Mucosa of stomach (tissue), 1 donor: Measurements from ENCODE around the gene GPR180.

Source experiments
- H3K27me3 ChIP-seq: one replicate; pipeline ENCODE4 v1.7.0; 2013; ENCODE audit warnings: mild to moderate bottlenecking, low read length; ENCODE audit not compliant: control insufficient read depth, insufficient read depth
- H3K36me3 ChIP-seq: one replicate; pipeline ENCODE4 v1.7.0; 2013; ENCODE audit warnings: low read length; ENCODE audit not compliant: control insufficient read depth, insufficient read depth
- H3K4me1 ChIP-seq: one replicate; pipeline ENCODE4 v1.7.0; 2013; ENCODE audit warnings: mild to moderate bottlenecking, low read length; ENCODE audit not compliant: control insufficient read depth, insufficient read depth
- H3K4me3 ChIP-seq: one replicate; pipeline ENCODE4 v1.7.0; 2013; ENCODE audit warnings: low read length
- H3K9ac ChIP-seq: one replicate; pipeline ENCODE4 v1.7.0; 2013; ENCODE audit warnings: mild to moderate bottlenecking, low read length, moderate library complexity
- H3K9me3 ChIP-seq: one replicate; pipeline ENCODE4 v1.7.0; 2013; ENCODE audit warnings: mild to moderate bottlenecking, low read length, moderate library complexity; ENCODE audit not compliant: control insufficient read depth
- donor health status: Pancreatic carcinoma.

GPR180 gene

DNA sequence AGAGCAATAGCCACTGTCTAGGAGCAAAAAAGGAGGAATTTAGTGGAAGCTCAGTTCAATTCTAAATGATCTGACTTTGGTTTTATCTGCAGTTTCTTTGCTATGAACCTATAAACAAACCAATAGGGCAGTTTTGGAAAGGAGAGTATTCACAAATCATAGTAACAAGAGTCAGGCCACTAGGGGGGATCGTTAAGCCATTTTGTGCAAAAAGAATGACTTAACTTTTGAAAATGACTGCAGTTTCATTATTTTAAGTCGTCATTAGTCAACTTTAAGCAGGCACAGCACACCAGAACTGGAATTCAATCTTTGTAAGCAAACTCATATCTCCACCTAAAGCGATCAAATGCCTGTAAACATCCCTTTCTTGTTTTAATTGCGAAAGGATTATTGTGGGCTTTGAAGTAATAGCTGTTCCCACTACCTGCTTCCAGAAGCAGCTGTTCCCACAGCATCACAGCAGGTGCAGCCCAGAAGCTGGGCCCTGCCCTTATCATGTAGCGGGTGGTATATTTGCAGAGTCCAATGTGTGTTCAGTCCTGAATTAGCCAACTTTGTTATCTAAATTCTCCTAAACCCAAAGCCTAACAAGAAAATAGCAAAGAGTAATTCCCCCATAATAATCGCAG, 59.2 kb downstream of the GPR180 start:
- Histone ChIP-seq H3K4me3 (no peak overlapping the region), H3K27me3 (peaks cover 5% of the 10 kb centered on the region), H3K9ac (no peak overlapping the region), H3K36me3 (no peaks in the 10 kb centered on the region), H3K9me3 (no peaks in the 10 kb centered on the region), H3K4me1 (no peaks in the 10 kb centered on the region)

DNA sequence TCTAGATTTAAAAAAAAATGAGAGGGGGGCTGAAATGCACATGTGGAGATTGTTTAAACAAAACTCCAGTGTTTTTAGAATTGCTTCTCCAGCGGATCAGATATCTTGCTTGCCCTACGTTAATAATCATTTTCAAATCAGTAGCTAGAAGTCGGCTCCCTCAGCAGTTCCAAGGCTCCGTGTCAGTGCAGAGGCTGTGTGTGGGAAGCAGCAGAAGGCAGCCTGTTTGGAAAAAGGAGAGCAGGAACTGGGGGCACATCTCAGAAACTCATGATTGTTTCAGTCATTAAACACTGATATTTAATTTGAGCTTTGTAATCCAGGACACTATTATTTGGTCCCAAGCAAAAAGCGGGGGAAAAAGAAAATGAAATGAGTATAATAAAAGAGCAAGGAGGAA, 59.7 kb downstream of the GPR180 start:
- no peaks in the 10 kb centered on the region for H3K9me3 ChIP-seq
- H3K9ac ChIP-seq: no peak overlapping the region
- H3K27me3 ChIP-seq: peaks cover 5% of the 10 kb centered on the region
- no peak overlapping the region for H3K4me3 ChIP-seq
- no peaks in the 10 kb centered on the region for H3K36me3 ChIP-seq
- no peaks in the 10 kb centered on the region for H3K4me1 ChIP-seq

DNA sequence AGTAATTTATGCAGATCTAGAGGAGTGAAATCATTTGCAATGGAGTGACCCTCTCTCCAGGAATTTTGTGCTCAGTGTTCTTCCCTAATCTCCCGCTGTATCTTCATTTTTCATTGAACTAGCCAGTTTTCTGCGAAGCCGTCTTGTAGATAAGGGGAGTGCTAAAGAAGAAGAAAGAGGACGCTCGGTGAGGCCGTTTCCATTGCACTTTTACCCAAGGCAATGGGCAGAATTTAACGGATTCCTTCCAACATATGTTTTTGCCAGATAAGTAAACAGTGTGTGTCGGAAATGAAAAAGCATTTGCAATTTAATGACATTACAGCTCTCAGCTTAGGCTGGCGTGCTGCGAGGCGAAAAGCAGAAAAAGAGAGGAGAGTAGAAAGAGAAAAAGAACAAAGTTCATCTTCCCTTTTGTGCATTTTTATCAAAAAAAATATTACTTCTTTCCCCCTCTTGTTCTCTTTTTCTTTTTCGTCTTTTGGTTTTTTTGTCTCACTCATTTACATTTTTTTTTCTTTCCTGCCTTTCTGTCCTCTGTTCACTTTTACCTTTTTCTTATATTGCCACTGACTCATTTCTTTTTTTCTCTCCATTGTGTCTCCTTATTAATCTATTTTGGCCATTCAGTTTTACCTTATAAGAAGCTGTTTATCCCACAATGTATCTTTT, 60.8 kb downstream of the GPR180 start:
- no peaks in the 10 kb centered on the region for H3K9me3 ChIP-seq
- no peak overlapping the region for H3K4me3 ChIP-seq
- H3K27me3 ChIP-seq: peaks cover 5% of the 10 kb centered on the region
- no peak overlapping the region for H3K9ac ChIP-seq
- H3K4me1 ChIP-seq: no peaks in the 10 kb centered on the region
- no peaks in the 10 kb centered on the region for H3K36me3 ChIP-seq

DNA sequence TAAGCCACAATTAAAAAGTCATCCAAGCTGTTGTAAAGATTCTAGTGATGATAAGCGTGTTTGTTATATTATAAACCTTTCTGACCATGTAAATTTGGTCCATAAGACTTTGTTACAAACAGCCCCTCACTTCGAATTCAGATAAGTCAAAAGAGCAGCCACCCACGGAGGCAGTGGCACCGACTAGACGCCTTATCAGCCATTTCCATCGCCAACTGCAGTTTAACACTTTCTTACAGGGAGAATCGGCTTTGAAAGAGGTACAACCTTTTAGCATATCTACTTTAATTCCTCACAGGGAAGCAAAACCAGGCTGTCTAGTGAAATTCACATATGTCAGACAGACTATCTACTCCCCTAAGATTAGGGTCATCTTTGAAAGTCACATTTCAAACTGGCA, 63.2 kb downstream of the GPR180 start:
- no peak overlapping the region for H3K9ac ChIP-seq
- no peak overlapping the region for H3K4me3 ChIP-seq
- H3K9me3 ChIP-seq: no peaks in the 10 kb centered on the region
- H3K27me3 ChIP-seq: peaks cover 5% of the 10 kb centered on the region
- H3K4me1 ChIP-seq: no peaks in the 10 kb centered on the region
- H3K36me3 ChIP-seq: no peaks in the 10 kb centered on the region

DNA sequence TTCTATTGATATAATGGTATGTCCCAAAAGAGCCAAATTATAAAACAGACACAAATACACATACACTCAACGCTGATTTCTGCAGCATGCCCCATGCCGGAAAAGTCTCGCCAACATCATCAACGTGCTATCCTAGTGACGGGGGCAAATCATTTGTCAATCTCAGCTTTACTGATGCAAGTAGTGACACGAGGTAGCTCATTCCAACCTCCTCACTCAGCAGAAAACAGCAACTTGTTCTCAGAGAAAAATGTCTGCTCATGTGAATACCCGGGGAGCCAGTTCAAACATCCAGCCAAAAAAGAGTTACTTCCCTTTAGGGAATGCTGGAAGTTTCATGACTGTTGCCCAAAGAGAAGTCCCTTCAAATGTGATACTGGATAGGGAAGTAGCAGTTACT, 64.4 kb downstream of the GPR180 start:
- H3K4me1 ChIP-seq: no peaks in the 10 kb centered on the region
- H3K36me3 ChIP-seq: no peaks in the 10 kb centered on the region
- peaks cover 5% of the 10 kb centered on the region for H3K27me3 ChIP-seq
- no peak overlapping the region for H3K9ac ChIP-seq
- H3K9me3 ChIP-seq: no peaks in the 10 kb centered on the region
- no peak overlapping the region for H3K4me3 ChIP-seq

DNA sequence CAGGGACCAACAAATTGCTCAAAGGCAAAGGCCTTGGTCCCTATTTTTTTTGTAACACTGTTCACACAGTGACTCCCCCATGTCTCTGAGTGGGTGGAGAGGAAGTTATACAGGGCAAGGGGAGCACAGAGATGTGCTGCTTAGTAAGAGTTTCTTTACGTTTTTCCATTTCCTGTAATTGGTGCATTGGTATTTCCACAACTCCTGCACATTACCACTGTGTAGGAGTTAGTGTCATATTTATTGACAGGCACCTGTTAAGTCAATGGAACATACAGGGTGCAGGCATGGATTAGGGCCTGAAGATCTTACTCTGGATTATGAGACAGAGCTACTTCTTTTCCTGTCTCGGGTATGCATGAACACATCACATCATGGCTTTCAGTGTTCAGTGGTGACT, 65.5 kb downstream of the GPR180 start:
- H3K4me1 ChIP-seq: no peaks in the 10 kb centered on the region
- no peak overlapping the region for H3K9ac ChIP-seq
- no peaks in the 10 kb centered on the region for H3K36me3 ChIP-seq
- no peaks in the 10 kb centered on the region for H3K9me3 ChIP-seq
- H3K27me3 ChIP-seq: peaks cover 2% of the 10 kb centered on the region
- no peak overlapping the region for H3K4me3 ChIP-seq

DNA sequence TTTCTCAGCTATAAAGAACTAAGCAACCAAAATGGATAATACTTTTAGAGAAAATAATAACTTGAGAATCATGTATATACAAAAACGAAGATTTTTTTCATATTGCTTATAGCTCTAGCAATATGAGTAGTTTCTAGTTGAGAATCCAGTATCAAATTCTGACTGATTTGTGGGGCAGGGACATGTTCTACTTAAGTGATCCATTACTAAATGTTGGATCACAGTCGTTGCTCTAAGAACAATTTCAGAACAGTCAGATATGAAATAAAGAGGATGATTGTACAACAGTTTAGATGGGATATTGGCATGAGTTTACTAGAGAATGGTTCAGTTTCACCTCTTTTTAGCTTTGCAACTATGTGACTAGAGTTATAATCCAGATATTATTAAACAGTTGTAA, 70.7 kb downstream of the GPR180 start:
- H3K9ac ChIP-seq: no peak overlapping the region
- H3K9me3 ChIP-seq: no peaks in the 10 kb centered on the region
- no peaks in the 10 kb centered on the region for H3K36me3 ChIP-seq
- no peaks in the 10 kb centered on the region for H3K4me1 ChIP-seq
- H3K27me3 ChIP-seq: no peaks in the 10 kb centered on the region
- H3K4me3 ChIP-seq: no peak overlapping the region

DNA sequence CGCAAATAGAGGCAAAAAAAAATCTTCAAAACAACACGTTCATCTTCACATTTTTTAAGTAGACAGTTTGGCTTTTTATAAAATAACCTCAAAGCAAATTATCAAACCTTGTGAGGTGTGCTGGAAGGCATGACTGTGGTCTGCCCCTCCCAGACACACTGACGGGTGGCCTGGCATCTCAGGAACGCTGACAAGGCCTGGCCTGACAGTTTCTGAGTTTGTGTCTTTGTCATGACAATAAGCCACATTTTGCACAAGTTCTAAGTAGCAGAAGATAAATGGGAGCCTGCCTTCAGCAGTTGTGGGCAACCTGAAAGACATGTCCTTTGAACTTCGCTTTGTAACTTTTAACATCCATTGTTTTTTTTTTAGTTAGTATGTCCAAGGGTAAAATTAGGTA, 72.2 kb downstream of the GPR180 start:
- no peak overlapping the region for H3K9ac ChIP-seq
- H3K4me1 ChIP-seq: no peaks in the 10 kb centered on the region
- no peak overlapping the region for H3K4me3 ChIP-seq
- H3K9me3 ChIP-seq: no peaks in the 10 kb centered on the region
- H3K36me3 ChIP-seq: no peaks in the 10 kb centered on the region
- H3K27me3 ChIP-seq: no peaks in the 10 kb centered on the region

DNA sequence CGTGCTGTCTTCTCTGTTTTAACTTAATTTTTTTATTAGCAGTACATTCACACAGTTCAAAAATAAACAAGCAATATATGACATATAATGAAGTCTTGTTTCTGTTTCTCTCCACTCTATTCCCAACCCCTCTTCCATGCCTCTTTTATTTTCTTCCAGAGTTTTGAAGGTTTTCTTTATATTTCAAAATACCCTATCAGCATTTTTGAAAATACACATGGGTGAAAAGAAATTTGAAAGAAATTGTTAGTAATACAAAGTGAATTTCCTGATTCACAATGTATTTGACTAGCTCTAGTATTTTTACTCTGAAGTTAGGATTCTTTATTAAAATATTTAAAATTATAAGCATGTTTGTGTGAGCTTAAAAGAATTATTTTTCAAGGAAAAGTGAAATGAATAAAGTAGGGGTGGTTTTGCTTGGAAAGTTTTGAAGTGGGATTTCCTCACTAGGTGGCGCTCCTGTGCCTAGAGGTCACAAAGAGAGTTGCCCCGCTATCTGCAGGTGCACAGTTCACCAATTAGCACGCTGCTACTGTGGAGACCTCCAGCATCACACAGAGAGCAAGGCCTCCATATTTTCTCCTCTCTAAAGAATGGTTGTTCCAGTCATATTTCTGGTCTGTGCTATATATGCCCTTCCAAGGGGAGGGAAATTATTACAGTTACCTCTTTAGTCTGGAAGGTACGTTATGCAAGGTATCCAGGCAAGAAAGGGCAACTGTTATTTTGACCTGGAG, 73.1 kb downstream of the GPR180 start:
- peaks cover 8% of the 10 kb centered on the region for H3K4me1 ChIP-seq
- H3K27me3 ChIP-seq: no peaks in the 10 kb centered on the region
- no peaks in the 10 kb centered on the region for H3K36me3 ChIP-seq
- H3K4me3 ChIP-seq: no peak overlapping the region
- H3K9ac ChIP-seq: no peak overlapping the region
- no peaks in the 10 kb centered on the region for H3K9me3 ChIP-seq

DNA sequence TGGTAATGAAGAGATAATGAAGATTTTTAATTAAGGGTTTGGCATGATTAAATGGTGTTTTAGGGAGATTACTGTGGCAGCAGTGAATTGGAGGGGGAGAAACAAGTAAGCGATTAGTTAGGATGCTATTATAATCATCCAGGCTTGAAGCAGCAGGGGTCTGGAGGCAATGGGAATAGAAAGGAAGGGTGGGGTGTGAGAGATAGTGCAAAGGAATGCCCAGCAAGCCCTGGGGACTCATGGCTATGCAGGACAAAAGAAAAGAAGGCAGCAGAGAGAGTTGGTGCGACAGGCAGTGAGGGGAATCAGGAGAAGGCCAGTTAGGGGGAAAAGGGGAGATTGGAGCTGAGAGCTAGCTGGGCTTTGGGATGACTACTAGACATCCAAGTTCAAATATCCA, 76.1 kb downstream of the GPR180 start:
- no peaks in the 10 kb centered on the region for H3K27me3 ChIP-seq
- H3K9ac ChIP-seq: no peak overlapping the region
- no peak overlapping the region for H3K4me3 ChIP-seq
- no peaks in the 10 kb centered on the region for H3K9me3 ChIP-seq
- H3K4me1 ChIP-seq: peaks cover 11% of the 10 kb centered on the region
- H3K36me3 ChIP-seq: no peaks in the 10 kb centered on the region

DNA sequence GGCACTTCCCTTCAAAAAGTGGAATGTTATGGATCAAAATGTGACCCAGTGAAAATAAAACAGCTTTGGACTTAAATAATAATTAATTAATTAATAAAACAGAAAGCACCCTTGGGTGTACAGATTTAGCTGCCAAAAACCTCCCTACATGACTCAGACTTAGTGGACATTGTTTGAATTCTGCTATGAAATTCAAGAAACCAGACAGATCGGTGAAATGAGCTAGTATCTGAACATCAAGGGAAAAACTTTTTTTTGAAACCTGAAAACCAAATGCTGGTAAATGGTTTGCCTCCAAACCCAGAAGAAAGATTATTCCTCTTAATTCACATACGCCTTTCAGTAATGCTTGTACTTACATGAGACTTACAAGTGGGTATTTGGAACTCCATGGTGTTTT, 77.2 kb downstream of the GPR180 start:
- H3K36me3 ChIP-seq: no peaks in the 10 kb centered on the region
- H3K27me3 ChIP-seq: no peaks in the 10 kb centered on the region
- H3K9me3 ChIP-seq: no peaks in the 10 kb centered on the region
- peaks cover 11% of the 10 kb centered on the region for H3K4me1 ChIP-seq
- H3K9ac ChIP-seq: no peak overlapping the region
- no peak overlapping the region for H3K4me3 ChIP-seq

DNA sequence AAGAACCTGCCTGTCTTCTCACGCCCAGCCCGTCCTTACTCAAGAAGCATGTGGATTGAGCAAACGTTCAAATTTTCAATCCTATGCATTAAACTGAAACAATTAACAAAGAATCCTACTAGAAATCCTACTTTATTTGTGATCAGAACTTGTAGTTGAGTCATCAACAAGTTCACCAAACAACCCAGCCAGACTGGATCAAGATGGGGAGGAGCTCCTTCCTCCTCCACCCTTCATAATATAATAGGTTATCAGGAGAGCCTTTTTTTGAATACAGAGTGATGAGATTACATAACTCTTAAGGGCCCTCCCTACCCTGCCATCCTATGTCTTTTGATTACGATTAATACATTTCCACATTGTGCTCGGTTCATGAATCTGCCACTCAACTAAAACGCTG, 78.0 kb downstream of the GPR180 start:
- no peaks in the 10 kb centered on the region for H3K36me3 ChIP-seq
- H3K9me3 ChIP-seq: no peaks in the 10 kb centered on the region
- H3K9ac ChIP-seq: no peak overlapping the region
- H3K27me3 ChIP-seq: no peaks in the 10 kb centered on the region
- H3K4me3 ChIP-seq: no peak overlapping the region
- H3K4me1 ChIP-seq: peaks cover 11% of the 10 kb centered on the region
